SK-N-MC (cell line): ENCODE results near the gene FBXO21.

ENCODE experiments used
- DNase-seq: peaks from one replicate; pipeline ENCODE4 v3.0.0-alpha.2; 2011; ENCODE audit warnings: low read depth, low spot score
- H3K27ac ChIP-seq: fragments of 200-600 bp; sonication (generic); 2 replicates; pipeline ENCODE4 v1.5.1; 2016; ENCODE audit warnings: mixed run types
- H3K36me3 ChIP-seq: fragments of 200-600 bp; sonication (generic); 2 replicates; pipeline ENCODE4 v1.6.1; 2017; ENCODE audit warnings: antibody characterized with exemption, low read length, mixed read lengths; ENCODE audit not compliant: insufficient read depth
- H3K4me3 ChIP-seq: fragments of 200-600 bp; sonication (generic); 2 replicates; pipeline ENCODE4 v1.5.1; 2016
- H3K9ac ChIP-seq: fragments of 200-600 bp; sonication (generic); 2 replicates; pipeline ENCODE4 v1.8.0; 2017; ENCODE audit warnings: mixed run types, mixed read lengths; ENCODE audit not compliant: insufficient read length
- H3K9me3 ChIP-seq: fragments of 200-600 bp; sonication (generic); 2 replicates; pipeline ENCODE4 v1.6.1; 2017; ENCODE audit warnings: low read depth, mild to moderate bottlenecking, antibody characterized with exemption, low read length, moderate library complexity, mixed read lengths
- EZH2 ChIP-seq: fragments of 200-600 bp; sonication (generic); IDR thresholded peaks from one replicate; pipeline ENCODE4 v1.6.1; 2017; ENCODE audit warnings: antibody characterized with exemption
- FOXP2 ChIP-seq: optimal IDR thresholded peaks from 2 replicates; pipeline ENCODE3; 2011; ENCODE audit warnings: mild to moderate bottlenecking, moderate library complexity; ENCODE audit not compliant: insufficient read depth; ENCODE audit errors: extremely low read length, control extremely low read depth
- POLR2AphosphoS5 ChIP-seq: IDR thresholded peaks from 2 replicates; pipeline ENCODE4 v1.6.1; 2012; ENCODE audit warnings: mild to moderate bottlenecking, low read depth, low read length, borderline replicate concordance

FBXO21 gene

DNA sequence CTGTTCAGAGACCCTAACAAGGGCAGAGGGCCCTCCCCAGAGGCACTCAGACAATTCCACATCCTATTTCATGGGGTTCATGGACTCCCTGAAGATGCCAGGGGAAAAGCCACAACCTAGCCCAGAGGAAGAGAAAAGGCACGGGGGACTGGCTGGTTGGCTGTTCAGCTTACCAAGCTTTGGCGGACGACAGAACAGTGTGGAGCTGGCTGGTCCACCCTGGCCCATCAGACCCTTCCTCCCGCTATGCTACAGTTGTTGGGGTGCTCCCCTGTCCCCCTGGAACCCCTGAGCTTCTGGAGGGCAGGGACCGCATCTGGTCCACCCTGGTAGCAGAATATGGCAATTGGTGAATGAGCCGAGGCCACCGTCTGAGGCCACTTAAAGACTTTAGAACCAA is 97.4 kb downstream of the FBXO21 start:
- Histone ChIP-seq H3K27ac (no peak overlapping the region), H3K36me3 (no peaks in the 10 kb centered on the region), H3K9me3 (no peaks in the 10 kb centered on the region), H3K9ac (no peak overlapping the region), H3K4me3 (no peak overlapping the region)
- no peak for DNase-seq
- TF ChIP-seq FOXP2: no peak
- TF ChIP-seq EZH2: no peak
- no peak for TF ChIP-seq POLR2AphosphoS5

DNA sequence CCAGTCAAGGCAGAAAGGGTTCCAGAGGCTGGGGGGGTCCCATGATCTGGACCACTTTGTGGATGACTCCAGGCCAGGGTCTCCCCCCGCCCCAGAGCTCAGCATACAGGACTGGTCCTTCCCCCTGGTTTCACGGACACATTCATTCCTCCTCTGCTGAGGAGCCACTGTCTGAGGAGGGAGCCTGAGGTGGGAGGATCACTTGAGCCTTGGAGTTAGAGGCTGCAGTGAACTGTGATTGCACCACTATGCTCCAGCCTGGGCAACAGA is 97.8 kb downstream of the FBXO21 start:
- H3K9me3 ChIP-seq: no peaks in the 10 kb centered on the region
- no peak overlapping the region for H3K9ac ChIP-seq
- TF ChIP-seq EZH2 (no peak), FOXP2 (no peak), POLR2AphosphoS5 (no peak)
- no peak for DNase-seq
- H3K36me3 ChIP-seq: no peaks in the 10 kb centered on the region
- no peak overlapping the region for H3K27ac ChIP-seq
- no peak overlapping the region for H3K4me3 ChIP-seq
